GM12874 (cell line): ENCODE data around the gene THSD7A.

Source experiments
- CTCF ChIP-seq: IDR thresholded peaks from 2 replicates; pipeline ENCODE4 v1.5.1; 2011; ENCODE audit warnings: low read depth, mild to moderate bottlenecking, control low read depth, low read length, moderate library complexity; ENCODE audit not compliant: insufficient read depth

Gene THSD7A

GRCh38 chr7:11811709-11812108 is 20.3 kb downstream of the THSD7A start:
- TF ChIP-seq CTCF, result no peak

- TF ChIP-seq CTCF, result no peak
Measured at GRCh38 chr7:11810043-11810625, 21.9 kb downstream of the THSD7A start.

GRCh38 chr7:11807000-11807399 is 25.0 kb downstream of the THSD7A start:
- TF ChIP-seq CTCF, result no peak

GRCh38 chr7:11804621-11805020 is 27.4 kb downstream of the THSD7A start:
- no peak for TF ChIP-seq CTCF

GRCh38 chr7:11795231-11795630 is 36.8 kb downstream of the THSD7A start:
- TF ChIP-seq CTCF, result no peak

GRCh38 chr7:11792166-11792565 is 39.8 kb downstream of the THSD7A start:
- no peak for TF ChIP-seq CTCF

- TF ChIP-seq CTCF, result no peak
Measured at GRCh38 chr7:11788568-11788967, 43.4 kb downstream of the THSD7A start.
